Heart left ventricle (tissue), 16 donors: ENCODE data around the gene BSND. TPM values are rescaled to one million over a fixed set of nuclear protein-coding genes. Genes with fewer than 3 reads are reported as not detected.

Experiments
- ATAC-seq, 4 donors: fragments of 200-7000 bp; cut with Tn5 transposase; one replicate each; pipeline ENCODE4 v1.9.1; 2020 to 2022; ENCODE audit warnings: moderate library complexity in 4 of 4, mild to moderate bottlenecking in 3 of 4, moderate number of reproducible peaks in 1 of 4
- DNase-seq, 5 donors: peaks; one replicate each; pipeline ENCODE4 v3.0.0-alpha.2; 2020
- H3K27ac ChIP-seq, 12 donors: fragments of 200-600 bp; sonication (generic) in 4 of 12; one replicate each; pipeline versions ENCODE4 v1.5.0 to v1.8.0; 2016 to 2022; ENCODE audit warnings: mild to moderate bottlenecking in 2 of 12
- H3K27me3 ChIP-seq, 9 donors: fragments of 200-600 bp; sonication (generic) in 2 of 9; one replicate each; pipeline versions ENCODE4 v1.5.1 to v1.8.0; 2016 to 2022; ENCODE audit warnings: mild to moderate bottlenecking in 3 of 9
- H3K36me3 ChIP-seq, 9 donors: fragments of 200-600 bp; sonication (generic) in 2 of 9; one replicate each; pipeline versions ENCODE4 v1.5.0 to v1.8.0; 2018 to 2022; ENCODE audit warnings: mild to moderate bottlenecking in 2 of 9
- H3K4me1 ChIP-seq, 12 donors: fragments of 200-600 bp; sonication (generic) in 4 of 12; one replicate each; pipeline versions ENCODE4 v1.5.0 to v1.8.0; 2016 to 2022; ENCODE audit warnings: mild to moderate bottlenecking in 3 of 12
- H3K4me3 ChIP-seq, 12 donors: fragments of 200-600 bp; sonication (generic) in 4 of 12; one replicate each; pipeline versions ENCODE4 v1.5.0 to v1.8.0; 2017 to 2022; ENCODE audit warnings: mild to moderate bottlenecking in 9 of 12, moderate library complexity in 4 of 12
- H3K9me3 ChIP-seq, 12 donors: fragments of 200-600 bp; sonication (generic) in 4 of 12; one replicate each; pipeline versions ENCODE4 v1.5.0 to v1.8.0; 2016 to 2022; ENCODE audit warnings: mild to moderate bottlenecking in 1 of 12
- POLR2A ChIP-seq, 2 donors: fragments of 450-650 bp; IDR thresholded peaks; one replicate each; pipeline ENCODE4 v1.6.1; 2017; ENCODE audit warnings: antibody characterized with exemption in 2 of 2, mild to moderate bottlenecking in 2 of 2, moderate library complexity in 2 of 2
- WGBS, 4 donors: extraction: QIAGEN DNeasy Blood & Tissue Kit in 2 of 4; methylation state at CpG; one replicate each; pipeline versions ENCODE4 v1.1.5 to v1.1.7; 2013 to 2018; 5-methylcytosine and 5-hydroxymethylcytosine counted together
- intact Hi-C, 10 donors: fragments of 100-400 bp; cut with DNase I; formaldehyde crosslinking; loops; one replicate each; pipeline versions ENCODE4 v1.11.1 to v1.14.2; 2022
- polyA plus RNA-seq, 2 donors: library from polyadenylated mRNA; stranded (reverse); fragments of 200-250 nt; gene quantifications; one replicate each; pipeline ENCODE4 v1.2.3, GENCODE V29; 2013
- total RNA-seq, 9 donors: library from RNA; depleted of rRNA in 2 of 9; stranded (reverse); fragments of >200 nt in 2 of 9; fragmentation: NEBNext Ultra II Directional in 3 of 9; extraction: Animal tissue kit (Norgen Biotek cat#: 25700) in 3 of 9; gene quantifications; one replicate each; pipeline versions ENCODE4 v1.1.0 to v1.2.4, GENCODE V29; 2016 to 2023
- TF ChIP-seq, protein P1 (sequence below), 12 donors: fragments of 200-600 bp; sonication (generic) in 4 of 12; IDR thresholded peaks; one replicate each; pipeline versions ENCODE4 v1.5.0 to v1.8.0; 2018 to 2022; ENCODE audit warnings: antibody characterized with exemption in 12 of 12, mild to moderate bottlenecking in 5 of 12
- donor health status: ischemic (EF 13 %, LVEDD 7.1; RV severe dilation, severe dysfunction).
- donor health status: healthy with polysubstance abuse.
- donor health status: DM: no; HTN: yes; CAD: no.
- donor health status: DM: no; HTN: no; CAD: no.
- donor health status: ischemic (EF 25% LVEDD 6.9; RV normal size, moderate dysfunction).
- donor health status: ischemic (EF 25% LVEDD 5.7; RV mildly dilated, moderate dysfunction).
- donor health status: healthy.
- donor health status: DM: yes; HTN: yes; CAD: no.
- donor health status: ischemic (EF 35%, LVEDD 5.7; RV mildly dilated, moderate dysfunction).
- donor health status: nonischemic (EF 11% LVEDD 7.7; RV severe dilation, severe dysfunction).
- donor health status: DM: yes; HTN: yes; CAD: no.
- donor health status: PGD.
- donor health status: ischemic (EF 29% LVEDD 5.4; RV normal size, mild dysfunction).
- donor health status: nonischemic (EF 23%, LVEDD 6.1; RV moderate dilation, normal function).

BSND gene
- total and polyA plus RNA-seq, 11 donors = not detected

- WGBS, 4 donors = 92 to 95% (median 93%) methylated on average over 6 of the region's 6 CpGs
- no peaks in the 10 kb centered on the region for H3K9me3 ChIP-seq
- no peaks in the 10 kb centered on the region for H3K36me3 ChIP-seq
- ATAC-seq (no peak), DNase-seq (no peak)
- H3K27ac ChIP-seq = no peak overlapping the region
- H3K27me3 ChIP-seq = peaks cover 8 to 66% (median 25%) of the 10 kb centered on the region in 9 donors
- peaks cover 0 to 10% (median 0%) of the 10 kb centered on the region in 12 donors for H3K4me1 ChIP-seq
- intact Hi-C loops = no loop called here
- no peak for TF ChIP-seq POLR2A (IDR thresholded peaks at IDR 0.05)
- TF ChIP-seq, protein P1, sequence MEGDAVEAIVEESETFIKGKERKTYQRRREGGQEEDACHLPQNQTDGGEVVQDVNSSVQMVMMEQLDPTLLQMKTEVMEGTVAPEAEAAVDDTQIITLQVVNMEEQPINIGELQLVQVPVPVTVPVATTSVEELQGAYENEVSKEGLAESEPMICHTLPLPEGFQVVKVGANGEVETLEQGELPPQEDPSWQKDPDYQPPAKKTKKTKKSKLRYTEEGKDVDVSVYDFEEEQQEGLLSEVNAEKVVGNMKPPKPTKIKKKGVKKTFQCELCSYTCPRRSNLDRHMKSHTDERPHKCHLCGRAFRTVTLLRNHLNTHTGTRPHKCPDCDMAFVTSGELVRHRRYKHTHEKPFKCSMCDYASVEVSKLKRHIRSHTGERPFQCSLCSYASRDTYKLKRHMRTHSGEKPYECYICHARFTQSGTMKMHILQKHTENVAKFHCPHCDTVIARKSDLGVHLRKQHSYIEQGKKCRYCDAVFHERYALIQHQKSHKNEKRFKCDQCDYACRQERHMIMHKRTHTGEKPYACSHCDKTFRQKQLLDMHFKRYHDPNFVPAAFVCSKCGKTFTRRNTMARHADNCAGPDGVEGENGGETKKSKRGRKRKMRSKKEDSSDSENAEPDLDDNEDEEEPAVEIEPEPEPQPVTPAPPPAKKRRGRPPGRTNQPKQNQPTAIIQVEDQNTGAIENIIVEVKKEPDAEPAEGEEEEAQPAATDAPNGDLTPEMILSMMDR (IDR thresholded peaks at IDR 0.05) = no peak
- H3K4me3 ChIP-seq = no peak overlapping the region
These were observed 35.9 kb downstream of the BSND start for GRCh38 chr1:55034476-55035133.

GRCh38 chr1:55035904-55036303 lies 37.2 kb downstream of the BSND start:
- no peak for DNase-seq
- 56 to 66% (median 58%) methylated on average over 4 of the region's 4 CpGs for WGBS, 4 donors
- Histone ChIP-seq H3K36me3 (no peaks in the 10 kb centered on the region), H3K9me3 (no peaks in the 10 kb centered on the region), H3K4me1 (peaks cover 0 to 17% (median 0%) of the 10 kb centered on the region in 12 donors), H3K27me3 (peaks cover 10 to 79% (median 35%) of the 10 kb centered on the region in 9 donors), H3K27ac (no peak overlapping the region), H3K4me3 (no peak overlapping the region)
- intact Hi-C loops = no loop called here
- TF ChIP-seq, protein P1 (IDR thresholded peaks at IDR 0.05) = no peak
- no peak for TF ChIP-seq POLR2A (IDR thresholded peaks at IDR 0.05)
- ATAC-seq = no peak

DNA sequence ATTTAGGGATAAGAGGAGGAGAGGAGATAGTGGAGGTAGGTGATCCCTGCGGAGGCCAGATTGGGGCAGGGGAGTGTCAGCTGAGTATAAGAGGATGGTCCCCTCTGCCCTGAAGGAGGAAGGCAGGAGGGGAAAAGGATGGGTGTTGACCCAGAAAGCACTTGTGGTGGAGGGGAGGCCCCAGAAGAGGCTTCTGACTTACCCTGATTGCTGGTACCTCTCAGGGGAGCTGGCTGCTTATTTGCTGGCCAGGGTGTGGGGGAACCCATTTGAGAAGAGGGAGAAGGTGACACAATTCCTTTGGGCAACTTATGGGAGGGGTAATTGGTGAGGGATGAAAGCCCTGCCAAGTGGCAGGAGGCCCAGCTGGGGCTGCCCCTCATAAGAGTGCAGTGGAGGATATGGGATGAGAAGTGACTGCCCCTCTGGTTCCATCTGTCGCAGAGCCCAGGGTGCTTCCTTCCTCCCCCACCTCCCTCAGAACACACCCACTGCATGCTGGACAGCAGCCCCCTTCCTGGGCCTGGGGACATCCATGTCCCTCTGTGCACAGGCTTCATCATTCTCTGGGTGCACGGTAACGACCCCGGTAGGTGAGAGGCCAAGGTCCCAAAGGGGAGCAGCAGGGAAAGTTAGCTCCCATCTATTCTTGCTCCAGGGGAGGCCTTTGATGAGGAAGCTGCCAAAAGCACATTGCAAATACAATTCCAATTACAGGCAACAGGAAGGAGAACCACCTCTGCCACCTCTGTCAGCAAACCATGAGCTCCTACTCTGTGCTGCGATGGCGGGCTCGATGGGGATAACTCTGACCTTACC lies 39.2 kb downstream of the BSND start:
- Histone ChIP-seq H3K27ac (no peak overlapping the region), H3K4me1 (peaks cover 0 to 17% (median 0%) of the 10 kb centered on the region in 12 donors), H3K36me3 (no peaks in the 10 kb centered on the region), H3K9me3 (no peaks in the 10 kb centered on the region), H3K4me3 (no peak overlapping the region), H3K27me3 (peaks cover 10 to 83% (median 37%) of the 10 kb centered on the region in 9 donors)
- no peak for ATAC-seq
- WGBS, 4 donors = 79 to 82% (median 81%) methylated on average over 4 to 8 of the region's 8 CpGs
- intact Hi-C loops = no loop called here
- DNase-seq = no peak
- TF ChIP-seq POLR2A (IDR thresholded peaks at IDR 0.05) = no peak
- TF ChIP-seq, protein P1 (IDR thresholded peaks at IDR 0.05) = no peak

DNA sequence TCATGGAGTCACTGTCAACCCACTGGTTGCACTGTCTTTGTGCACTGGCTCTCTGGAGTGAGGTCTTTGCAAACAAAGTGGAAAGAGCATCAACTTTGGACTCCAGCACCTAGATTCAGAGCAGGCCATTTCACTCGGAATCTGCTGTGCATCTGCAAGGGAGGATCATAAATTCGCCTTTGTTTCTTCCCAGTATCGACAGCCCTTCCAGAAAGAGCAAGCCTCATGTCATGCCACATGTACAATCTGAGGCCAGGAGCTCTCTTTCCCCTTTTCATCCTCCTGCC lies 39.8 kb downstream of the BSND start:
- TF ChIP-seq, protein P1 (IDR thresholded peaks at IDR 0.05) = no peak
- no peak for TF ChIP-seq POLR2A (IDR thresholded peaks at IDR 0.05)
- ATAC-seq = no peak
- Histone ChIP-seq H3K4me3 (no peak overlapping the region), H3K27me3 (peaks cover 10 to 77% (median 37%) of the 10 kb centered on the region in 9 donors), H3K4me1 (peaks cover 0 to 17% (median 0%) of the 10 kb centered on the region in 12 donors), H3K27ac (no peak overlapping the region), H3K9me3 (no peaks in the 10 kb centered on the region), H3K36me3 (no peaks in the 10 kb centered on the region)
- WGBS, 4 donors = 88 to 94% (median 90%) methylated on average over 3 of the region's 3 CpGs
- DNase-seq = no peak
- intact Hi-C loops = no loop called here
